CD14-positive monocyte (primary cell): ENCODE results near the gene SBF2. TPM values are rescaled to one million over a fixed set of nuclear protein-coding genes. Genes with fewer than 3 reads are reported as not detected.
"Not testable (repeated sequence)": the region's sequence is repeated elsewhere in the genome, so short reads cannot be mapped to it uniquely, and the experiment has no call there.

Source experiments
- DNase-seq, 3 donors: peaks; one replicate each; pipeline ENCODE4 v3.0.0-alpha.2; 2011 to 2022
- H2AFZ ChIP-seq: 2 replicates; pipeline ENCODE4 v1.6.0; 2012; ENCODE audit warnings: mild to moderate bottlenecking, low read depth, low read length, inconsistent platforms; ENCODE audit not compliant: insufficient read depth, poor library complexity, severe bottlenecking
- H3K27ac ChIP-seq, 2 donors: 1 replicate in 1 of 2; 2 replicates in 1 of 2; pipeline ENCODE4 v1.5.1; 2012 to 2013; ENCODE audit warnings: low read length in 2 of 2, control low read depth in 1 of 2, inconsistent platforms in 1 of 2, low read depth in 1 of 2, mild to moderate bottlenecking in 1 of 2
- H3K27me3 ChIP-seq, 2 donors: one replicate each; pipeline versions ENCODE4 v1.6.0 to v1.6.1; 2011 to 2013; ENCODE audit warnings: low read length in 2 of 2; ENCODE audit not compliant: control insufficient read depth in 2 of 2, insufficient read depth in 2 of 2
- H3K36me3 ChIP-seq, 2 donors: replicated peaks in 1 of 2; 1 replicate in 1 of 2; 2 replicates in 1 of 2; pipeline versions ENCODE4 v1.5.1 to v1.6.1; 2012 to 2013; ENCODE audit warnings: low read length in 2 of 2, control low read depth in 1 of 2, inconsistent platforms in 1 of 2, mild to moderate bottlenecking in 1 of 2; ENCODE audit not compliant: insufficient read depth in 2 of 2, control insufficient read depth in 1 of 2
- H3K4me1 ChIP-seq, 2 donors: 1 replicate in 1 of 2; 2 replicates in 1 of 2; pipeline versions ENCODE4 v1.5.1 to v1.6.1; 2012 to 2013; ENCODE audit warnings: low read length in 2 of 2, control low read depth in 1 of 2, inconsistent platforms in 1 of 2, mild to moderate bottlenecking in 1 of 2, moderate library complexity in 1 of 2; ENCODE audit not compliant: insufficient read depth in 2 of 2, control insufficient read depth in 1 of 2
- H3K4me2 ChIP-seq: replicated peaks from 2 replicates; pipeline ENCODE3; 2012; ENCODE audit warnings: low read length, moderate library complexity, mild to moderate bottlenecking; ENCODE audit not compliant: poor library complexity, severe bottlenecking; ENCODE audit errors: extremely low read depth
- H3K4me3 ChIP-seq, 3 experiments: fragments of 200-600 bp in 1 of 3; sonication (generic) in 1 of 3; replicated peaks in 1 of 3; 1 replicate in 2 of 3; 2 replicates in 1 of 3; pipeline ENCODE4 v1.5.1; 2011 to 2013; ENCODE audit warnings: low read length in 3 of 3, mild to moderate bottlenecking in 3 of 3, control low read depth in 2 of 3, low read depth in 2 of 3, inconsistent platforms in 1 of 3, moderate library complexity in 1 of 3
- H3K79me2 ChIP-seq: 2 replicates; pipeline ENCODE4 v1.6.0; 2012; ENCODE audit warnings: mild to moderate bottlenecking, control low read depth, inconsistent platforms, low read length, moderate library complexity; ENCODE audit not compliant: insufficient read depth
- H3K9ac ChIP-seq: 2 replicates; pipeline ENCODE4 v1.6.0; 2017; ENCODE audit warnings: low read length, mild to moderate bottlenecking; ENCODE audit not compliant: insufficient read depth, poor library complexity, severe bottlenecking
- H3K9me3 ChIP-seq, 2 donors: replicated peaks in 1 of 2; 1 replicate in 1 of 2; 2 replicates in 1 of 2; pipeline versions ENCODE4 v1.5.1 to v1.6.1; 2012 to 2013; ENCODE audit warnings: low read length in 2 of 2, control low read depth in 1 of 2; ENCODE audit not compliant: control insufficient read depth in 1 of 2, insufficient read depth in 1 of 2
- H4K20me1 ChIP-seq: 2 replicates; pipeline ENCODE4 v1.6.0; 2012; ENCODE audit warnings: mild to moderate bottlenecking, low read length, control low read depth, moderate library complexity; ENCODE audit not compliant: insufficient read depth
- H3K27ac Mint-ChIP-seq, 7 donors: one replicate each; pipeline ENCODE4 v1.8.0; 2020; ENCODE audit warnings: mild to moderate bottlenecking in 7 of 7, mixed read lengths in 7 of 7, moderate library complexity in 6 of 7, inconsistent platforms in 2 of 7
- H3K27me3 Mint-ChIP-seq, 3 donors: one replicate each; pipeline ENCODE4 v1.8.0; 2021 to 2022; ENCODE audit warnings: low read depth in 3 of 3, mild to moderate bottlenecking in 3 of 3, mixed read lengths in 3 of 3, moderate library complexity in 3 of 3, inconsistent platforms in 1 of 3
- H3K36me3 Mint-ChIP-seq, 2 donors: one replicate each; pipeline ENCODE4 v1.8.0; 2020; ENCODE audit warnings: mixed read lengths in 2 of 2, inconsistent platforms in 1 of 2, mild to moderate bottlenecking in 1 of 2
- H3K4me1 Mint-ChIP-seq: one replicate; pipeline ENCODE4 v1.8.0; 2020; ENCODE audit warnings: mild to moderate bottlenecking, mixed read lengths
- H3K4me3 Mint-ChIP-seq, 2 donors: one replicate each; pipeline ENCODE4 v1.8.0; 2020; ENCODE audit warnings: mild to moderate bottlenecking in 2 of 2, mixed read lengths in 2 of 2, moderate library complexity in 1 of 2
- H3K9me3 Mint-ChIP-seq, 7 donors: one replicate each; pipeline ENCODE4 v1.8.0; 2020 to 2022; ENCODE audit warnings: mixed read lengths in 7 of 7, mild to moderate bottlenecking in 6 of 7, moderate library complexity in 6 of 7, inconsistent platforms in 2 of 7
- CTCF ChIP-seq: fragments of 200-600 bp; IDR thresholded peaks from one replicate; pipeline ENCODE4 v1.8.0; 2022; ENCODE audit warnings: antibody characterized with exemption, mild to moderate bottlenecking
- whole genome bisulfite sequencing: methylation state at CpG from one replicate; pipeline ENCODE4 v1.1.5; 2013; ENCODE audit warnings: missing lambda C conversion rate; ENCODE audit not compliant: insufficient coverage; 5-methylcytosine and 5-hydroxymethylcytosine counted together
- intact Hi-C, 2 donors: fragments of 100-400 bp; cut with micrococcal nuclease; formaldehyde crosslinking; loops; one replicate each; pipeline versions ENCODE4 v1.15.0 to v1.15.1; 2023
- polyA plus RNA-seq, 3 donors: library from polyadenylated mRNA; depleted of rRNA in 1 of 3; unstranded in 2 of 3; stranded (reverse) in 1 of 3; fragments of 300-500 nt in 2 of 3; fragments of >200 nt in 1 of 3; fragmentation: Illumina TruSeq in 2 of 3; gene quantifications; 1 replicate in 2 of 3; 2 replicates in 1 of 3; pipeline ENCODE4 v1.2.3, GENCODE V29; 2012 to 2021

SBF2 gene
- polyA plus RNA-seq, 3 donors, result 8.9 to 30.7 (median 16.4) TPM

DNA sequence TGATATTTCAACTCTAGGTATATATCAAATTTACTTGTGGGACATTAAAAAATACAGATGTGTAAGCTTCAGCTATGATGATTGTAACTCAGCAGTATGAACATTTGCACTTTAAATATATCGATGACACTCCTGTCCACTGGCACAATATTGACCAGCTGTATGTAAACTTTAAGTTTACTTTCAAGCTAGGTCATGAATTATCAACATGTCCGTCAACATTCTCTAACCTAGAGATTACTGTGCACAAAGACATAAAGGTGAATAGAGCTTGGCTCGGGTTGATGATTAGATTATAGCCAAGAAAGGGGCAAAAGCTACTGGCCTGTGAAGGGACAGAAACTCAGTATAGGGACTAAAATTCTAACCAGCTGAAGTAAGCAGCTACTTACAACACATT lies 343.6 kb downstream of the SBF2 start:
- no peak overlapping the region for H3K4me3 Mint-ChIP-seq
- WGBS, result 100% methylated on average over 1 of the region's 3 CpGs
- H3K27ac ChIP-seq, result no peak overlapping the region
- no peaks in the 10 kb centered on the region for H3K27me3 Mint-ChIP-seq
- H3K9me3 Mint-ChIP-seq, result peaks cover 0 to 9% (median 0%) of the 10 kb centered on the region in 7 donors
- DNase-seq, result no peak
- H2AFZ ChIP-seq, result no peak overlapping the region
- no peak overlapping the region for H3K27ac Mint-ChIP-seq
- H3K9me3 ChIP-seq, result no peaks in the 10 kb centered on the region
- no peak for TF ChIP-seq CTCF
- H3K9ac ChIP-seq, result no peak overlapping the region
- H3K4me3 ChIP-seq, result no peak overlapping the region
- H3K4me2 ChIP-seq, result no peak overlapping the region
- H3K79me2 ChIP-seq, result no peaks in the 10 kb centered on the region
- intact Hi-C loops, result no loop called here
- peaks cover 25% of the 10 kb centered on the region in 2 donors for H3K36me3 Mint-ChIP-seq
- H3K36me3 ChIP-seq, result peaks cover 3 to 15% of the 10 kb centered on the region in 2 donors
- no peaks in the 10 kb centered on the region for H3K4me1 ChIP-seq
- H3K4me1 Mint-ChIP-seq, result peaks cover 4% of the 10 kb centered on the region
- no peaks in the 10 kb centered on the region for H4K20me1 ChIP-seq
- no peaks in the 10 kb centered on the region for H3K27me3 ChIP-seq

GRCh38 chr11:9947231-9947864 lies 346.7 kb downstream of the SBF2 start:
- H3K4me2 ChIP-seq, result no peak overlapping the region
- H3K4me3 ChIP-seq, result no peak overlapping the region
- no peak for DNase-seq
- H3K27me3 ChIP-seq, result no peaks in the 10 kb centered on the region
- peaks cover 7% of the 10 kb centered on the region for H4K20me1 ChIP-seq
- Mint-ChIP-seq H3K27ac (peak overlapping the region in 1 of 7 donors; percentile 8), H3K27me3 (no peaks in the 10 kb centered on the region), H3K4me3 (no peak overlapping the region), H3K4me1 (peaks cover 6% of the 10 kb centered on the region), H3K9me3 (peaks cover 0 to 15% (median 4%) of the 10 kb centered on the region in 7 donors), H3K36me3 (peaks cover 21 to 22% of the 10 kb centered on the region in 2 donors)
- H3K79me2 ChIP-seq, result no peaks in the 10 kb centered on the region
- H3K9ac ChIP-seq, result no peak overlapping the region
- intact Hi-C loops, result no loop called here
- TF ChIP-seq CTCF, result no peak
- peaks cover 0 to 16% of the 10 kb centered on the region in 2 donors for H3K36me3 ChIP-seq
- no peak overlapping the region for H2AFZ ChIP-seq
- H3K27ac ChIP-seq, result no peak overlapping the region
- H3K9me3 ChIP-seq, result peaks cover 0 to 3% of the 10 kb centered on the region in 2 donors
- WGBS, result no CpG with 5 or more reads among the region's 7 CpGs
- no peaks in the 10 kb centered on the region for H3K4me1 ChIP-seq

GRCh38 chr11:9945680-9946079 lies 348.3 kb downstream of the SBF2 start:
- H4K20me1 ChIP-seq, intact Hi-C loops, H3K79me2 ChIP-seq, H3K27me3 Mint-ChIP-seq, DNase-seq, H3K4me3 ChIP-seq, H3K9me3 ChIP-seq, H3K4me2 ChIP-seq, H3K9ac ChIP-seq, H3K27ac Mint-ChIP-seq, H3K27me3 ChIP-seq, H3K4me1 Mint-ChIP-seq, H3K27ac ChIP-seq, H3K4me1 ChIP-seq, H2AFZ ChIP-seq, H3K4me3 Mint-ChIP-seq: not testable (repeated sequence)
- H3K36me3 ChIP-seq, result peaks cover 0 to 16% of the 10 kb centered on the region in 2 donors
- H3K36me3 Mint-ChIP-seq, result peaks cover 13 to 23% of the 10 kb centered on the region in 2 donors
- peaks cover 0 to 15% (median 4%) of the 10 kb centered on the region in 7 donors for H3K9me3 Mint-ChIP-seq
- no CpG with 5 or more reads among the region's 1 CpG for WGBS
